GM12878 (cell line): ENCODE measurements around the gene MICA. TPM values are rescaled to one million over a fixed set of nuclear protein-coding genes. Genes with fewer than 3 reads are reported as not detected.

Source experiments
- CBX5 ChIP-seq: sonication (generic); IDR thresholded peaks from 2 replicates; pipeline ENCODE4 v1.6.1; 2016; ENCODE audit warnings: low read depth, moderate library complexity, mild to moderate bottlenecking, inconsistent platforms
- CUX1 ChIP-seq: IDR thresholded peaks from 2 replicates; pipeline ENCODE4 v1.6.1; 2012; ENCODE audit warnings: improper control_type of control experiment, low read depth, low read length; ENCODE audit not compliant: insufficient replicate concordance
- DPF2 ChIP-seq: fragments of 450-650 bp; IDR thresholded peaks from 2 replicates; pipeline ENCODE4 v1.6.1; 2017; ENCODE audit warnings: mild to moderate bottlenecking
- EZH2 ChIP-seq: IDR thresholded peaks from 2 replicates; pipeline ENCODE4 v1.6.1; 2012; ENCODE audit warnings: low read depth, mild to moderate bottlenecking, control low read depth, inconsistent platforms, low read length, borderline replicate concordance; ENCODE audit not compliant: control insufficient read depth
- HDAC2 ChIP-seq: fragments of 200-600 bp; sonication (generic); IDR thresholded peaks from 2 replicates; pipeline ENCODE4 v1.6.1; 2017
- RELA ChIP-seq: fragments of 450-650 bp; IDR thresholded peaks from 2 replicates; pipeline ENCODE4 v1.8.0; 2014; ENCODE audit warnings: borderline replicate concordance; ENCODE audit not compliant: partially characterized antibody
- SIX5 ChIP-seq: IDR thresholded peaks from 2 replicates; pipeline ENCODE4 v1.6.1; 2011; ENCODE audit warnings: mild to moderate bottlenecking, low read depth, low read length, moderate library complexity; ENCODE audit not compliant: severe bottlenecking
- SUPT20H ChIP-seq: IDR thresholded peaks from 2 replicates; pipeline ENCODE4 v1.6.1; 2011; ENCODE audit warnings: low read depth, mild to moderate bottlenecking, low read length, moderate library complexity, borderline replicate concordance; ENCODE audit not compliant: control insufficient read depth
- YBX1 ChIP-seq: fragments of 450-650 bp; IDR thresholded peaks from 2 replicates; pipeline ENCODE4 v1.6.1; 2016; ENCODE audit warnings: antibody characterized with exemption
- ZBTB11 ChIP-seq: fragments of 450-650 bp; formaldehyde crosslinking; IDR thresholded peaks from 2 replicates; pipeline ENCODE4 v1.5.0; 2022; ENCODE audit warnings: mild to moderate bottlenecking, missing genetic modification characterization
- ZBTB40 ChIP-seq: fragments of 450-650 bp; IDR thresholded peaks from 2 replicates; pipeline ENCODE4 v1.6.1; 2016; ENCODE audit warnings: mild to moderate bottlenecking, moderate library complexity, borderline replicate concordance
- polyA plus RNA-seq, 11 experiments: library from polyadenylated mRNA; depleted of rRNA in 4 of 11; unstranded in 6 of 11; stranded (reverse) in 5 of 11; fragments of >200 nt; fragmentation: Nextera tagmentation in 4 of 11; fragmentation: Illumina TruSeq in 1 of 11; extraction: Ambion mirVana in 4 of 11; extraction: Trizol in 1 of 11; gene quantifications; 1 replicate in 1 of 11; 2 replicates in 10 of 11; pipeline versions ENCODE4 v1.2.1 to v1.2.3, GENCODE V29; 2011 to 2016; ENCODE audit warnings: inconsistent platforms in 2 of 11, missing spikeins in 2 of 11, low read depth in 1 of 11
- total RNA-seq, 4 experiments: library from RNA; depleted of rRNA in 3 of 4; stranded (reverse); fragments of >200 nt in 3 of 4; fragmentation: Illumina TruSeq in 1 of 4; extraction: Trizol in 1 of 4; gene quantifications; 2 replicates each; pipeline versions ENCODE4 v1.2.1 to v1.2.3, GENCODE V29; 2013 to 2021

Gene MICA
- total and polyA plus RNA-seq, 10 of the 15 experiments (the other 5 are each of a cell fraction or from before 2014, with no cell fraction given) = 3.6 to 10.5 (median 6.9) TPM

GRCh38 chr6:31414771-31415265 is 11.4 kb downstream of the MICA start (continued):
- TF ChIP-seq ZBTB40 (no peak), EZH2 (no peak), DPF2 (no peak), SIX5 (no peak), ZBTB11 (CRISPR knock-in tag) (no peak), CUX1 (no peak), SUPT20H (no peak), YBX1 (no peak), HDAC2 (no peak), CBX5 (no peak), RELA (no peak)
